Mesendoderm (in vitro differentiated cells): ENCODE results near the gene PRDM15.
"Not testable (repeated sequence)": the region's sequence is repeated elsewhere in the genome, so short reads cannot be mapped to it uniquely, and the experiment has no call there.

Experiments
- DNase-seq: peaks from one replicate; pipeline ENCODE4 v3.0.0; 2013
- H2AK5ac ChIP-seq: 2 replicates; pipeline ENCODE4 v1.6.1; 2013; ENCODE audit warnings: low read length, inconsistent platforms
- H2BK120ac ChIP-seq: 2 replicates; pipeline ENCODE4 v1.6.1; 2013; ENCODE audit warnings: low read depth, mild to moderate bottlenecking, low read length, moderate library complexity, mixed read lengths
- H2BK15ac ChIP-seq: replicated peaks from 2 replicates; pipeline ENCODE4 v1.6.1; 2013; ENCODE audit warnings: low read depth, mild to moderate bottlenecking, moderate library complexity
- H2BK5ac ChIP-seq: 2 replicates; pipeline ENCODE4 v1.6.1; 2013; ENCODE audit warnings: low read length, inconsistent platforms
- H3K18ac ChIP-seq: 2 replicates; pipeline ENCODE4 v1.6.1; 2013; ENCODE audit warnings: mild to moderate bottlenecking, low read length, mixed read lengths
- H3K23ac ChIP-seq: one replicate; pipeline ENCODE4 v1.6.1; 2013; ENCODE audit warnings: low read length
- H3K27ac ChIP-seq: 2 replicates; pipeline ENCODE4 v1.5.1; 2013; ENCODE audit warnings: low read depth, mild to moderate bottlenecking, inconsistent platforms, low read length, moderate library complexity
- H3K27me3 ChIP-seq: 2 replicates; pipeline ENCODE4 v1.6.1; 2013; ENCODE audit warnings: low read length, control low read depth, mild to moderate bottlenecking, inconsistent platforms; ENCODE audit not compliant: insufficient read depth, poor library complexity
- H3K36me3 ChIP-seq: 2 replicates; pipeline ENCODE4 v1.6.1; 2013; ENCODE audit warnings: low read length, inconsistent platforms; ENCODE audit not compliant: control insufficient read depth, insufficient read depth
- H3K4ac ChIP-seq: one replicate; pipeline ENCODE4 v1.6.1; 2013; ENCODE audit warnings: low read depth, mild to moderate bottlenecking, low read length, moderate library complexity
- H3K4me1 ChIP-seq: 2 replicates; pipeline ENCODE4 v1.6.1; 2013; ENCODE audit warnings: low read depth, low read length, inconsistent platforms; ENCODE audit not compliant: control insufficient read depth
- H3K4me2 ChIP-seq: 2 replicates; pipeline ENCODE4 v1.6.1; 2013; ENCODE audit warnings: low read length
- H3K4me3 ChIP-seq: 2 replicates; pipeline ENCODE4 v1.5.1; 2013; ENCODE audit warnings: mild to moderate bottlenecking, low read length
- H3K56ac ChIP-seq: one replicate; pipeline ENCODE4 v1.6.1; 2013; ENCODE audit warnings: low read length
- H3K79me1 ChIP-seq: 2 replicates; pipeline ENCODE4 v1.6.1; 2013; ENCODE audit warnings: low read length, inconsistent platforms
- H3K79me2 ChIP-seq: 2 replicates; pipeline ENCODE4 v1.6.1; 2013; ENCODE audit warnings: mild to moderate bottlenecking, low read length; ENCODE audit not compliant: control insufficient read depth, insufficient read depth
- H3K9ac ChIP-seq: 2 replicates; pipeline ENCODE4 v1.6.1; 2013; ENCODE audit warnings: low read length, inconsistent platforms
- H4K5ac ChIP-seq: one replicate; pipeline ENCODE4 v1.6.1; 2013; ENCODE audit warnings: low read length
- H4K8ac ChIP-seq: one replicate; pipeline ENCODE4 v1.6.1; 2013; ENCODE audit warnings: low read depth, mild to moderate bottlenecking, control low read depth, low read length, moderate library complexity
- WGBS: extraction: QIAGEN DNeasy Blood & Tissue Kit; methylation state at CpG from one replicate; pipeline ENCODE4 v1.1.7; 2013; ENCODE audit warnings: low lambda C conversion rate, missing lambda C conversion rate; ENCODE audit not compliant: insufficient coverage; ENCODE audit errors: extremely low coverage; 5-methylcytosine and 5-hydroxymethylcytosine counted together

The PRDM15 gene

GRCh38 chr21:41794600-41794999 is 84.5 kb downstream of the PRDM15 start:
- Histone ChIP-seq H3K36me3 (no peaks in the 10 kb centered on the region), H3K79me1 (no peaks in the 10 kb centered on the region), H3K79me2 (no peaks in the 10 kb centered on the region), H3K56ac (no peak overlapping the region), H3K4ac (no peak overlapping the region), H3K4me2 (no peak overlapping the region), H4K5ac (no peak overlapping the region), H3K18ac (no peak overlapping the region), H2BK15ac (no peak overlapping the region), H2AK5ac (no peak overlapping the region), H2BK5ac (no peak overlapping the region), H4K8ac (no peak overlapping the region), H3K27me3 (no peaks in the 10 kb centered on the region), H3K23ac (no peak overlapping the region), H3K4me3 (no peak overlapping the region), H3K4me1 (no peaks in the 10 kb centered on the region), H3K27ac (no peak overlapping the region), H2BK120ac (no peak overlapping the region), H3K9ac (no peak overlapping the region)
- WGBS: no CpG with 5 or more reads among the region's 10 CpGs
- DNase-seq: no peak

- no peaks in the 10 kb centered on the region for H3K79me1 ChIP-seq
- no peaks in the 10 kb centered on the region for H3K4me1 ChIP-seq
- H3K23ac ChIP-seq: no peak overlapping the region
- H3K36me3 ChIP-seq: no peaks in the 10 kb centered on the region
- H3K18ac ChIP-seq: no peak overlapping the region
- DNase-seq: no peak
- no peaks in the 10 kb centered on the region for H3K27me3 ChIP-seq
- no peaks in the 10 kb centered on the region for H3K79me2 ChIP-seq
- no peak overlapping the region for H2BK15ac ChIP-seq
- no peak overlapping the region for H3K4me2 ChIP-seq
- H2BK5ac ChIP-seq: no peak overlapping the region
- no peak overlapping the region for H3K27ac ChIP-seq
- no peak overlapping the region for H4K8ac ChIP-seq
- no peak overlapping the region for H3K4me3 ChIP-seq
- no CpG with 5 or more reads among the region's 3 CpGs for WGBS
- H3K9ac ChIP-seq: no peak overlapping the region
- H3K56ac ChIP-seq: no peak overlapping the region
- H2AK5ac ChIP-seq: no peak overlapping the region
- H3K4ac ChIP-seq: no peak overlapping the region
- no peak overlapping the region for H2BK120ac ChIP-seq
- H4K5ac ChIP-seq: no peak overlapping the region
Measured at GRCh38 chr21:41792711-41793110, 86.4 kb downstream of the PRDM15 start.

- Histone ChIP-seq H3K27ac (no peak overlapping the region), H3K79me1 (no peaks in the 10 kb centered on the region), H3K27me3 (no peaks in the 10 kb centered on the region), H4K5ac (no peak overlapping the region), H3K79me2 (no peaks in the 10 kb centered on the region), H3K23ac (no peak overlapping the region), H2BK120ac (no peak overlapping the region), H4K8ac (peak overlapping the region; percentile 56), H3K4me2 (no peak overlapping the region), H3K4ac (no peak overlapping the region), H2BK5ac (no peak overlapping the region), H3K18ac (no peak overlapping the region), H3K4me1 (no peaks in the 10 kb centered on the region), H2BK15ac (no peak overlapping the region), H3K36me3 (no peaks in the 10 kb centered on the region), H2AK5ac (no peak overlapping the region), H3K9ac (no peak overlapping the region), H3K4me3 (no peak overlapping the region), H3K56ac (no peak overlapping the region)
- DNase-seq: no peak
- WGBS: no CpG with 5 or more reads among the region's 13 CpGs
Measured at GRCh38 chr21:41786509-41786987, 92.6 kb downstream of the PRDM15 start.

GRCh38 chr21:41785262-41785661 is 93.9 kb downstream of the PRDM15 start:
- H3K4me1 ChIP-seq, H3K27ac ChIP-seq, H2BK15ac ChIP-seq, H3K27me3 ChIP-seq, H4K5ac ChIP-seq, H3K18ac ChIP-seq, H3K56ac ChIP-seq, H2AK5ac ChIP-seq, H3K4me2 ChIP-seq, H4K8ac ChIP-seq, H3K79me1 ChIP-seq, H2BK5ac ChIP-seq, H3K4ac ChIP-seq, DNase-seq, H3K4me3 ChIP-seq, H2BK120ac ChIP-seq, H3K36me3 ChIP-seq, H3K9ac ChIP-seq, H3K23ac ChIP-seq, H3K79me2 ChIP-seq: not testable (repeated sequence)
- WGBS: no CpG with 5 or more reads among the region's 12 CpGs

- no peak overlapping the region for H3K4me3 ChIP-seq
- no peak overlapping the region for H2BK5ac ChIP-seq
- no peaks in the 10 kb centered on the region for H3K79me1 ChIP-seq
- H3K79me2 ChIP-seq: no peaks in the 10 kb centered on the region
- no peaks in the 10 kb centered on the region for H3K36me3 ChIP-seq
- no peaks in the 10 kb centered on the region for H3K27me3 ChIP-seq
- H4K8ac ChIP-seq: no peak overlapping the region
- H4K5ac ChIP-seq: no peak overlapping the region
- no peak overlapping the region for H3K4me2 ChIP-seq
- no peak for DNase-seq
- H3K18ac ChIP-seq: no peak overlapping the region
- H3K9ac ChIP-seq: no peak overlapping the region
- H2AK5ac ChIP-seq: no peak overlapping the region
- H3K56ac ChIP-seq: no peak overlapping the region
- H2BK15ac ChIP-seq: no peak overlapping the region
- no peak overlapping the region for H3K27ac ChIP-seq
- no peaks in the 10 kb centered on the region for H3K4me1 ChIP-seq
- no peak overlapping the region for H2BK120ac ChIP-seq
- H3K23ac ChIP-seq: no peak overlapping the region
- no CpG with 5 or more reads among the region's 15 CpGs for WGBS
- no peak overlapping the region for H3K4ac ChIP-seq
Measured at GRCh38 chr21:41784456-41785102, 94.6 kb downstream of the PRDM15 start.
